ENCODE data around the gene KAZN. TPM values are rescaled to one million over a fixed set of nuclear protein-coding genes. Genes with fewer than 3 reads are reported as not detected.
"Not testable (repeated sequence)": the region's sequence is repeated elsewhere in the genome, so short reads cannot be mapped to it uniquely, and the experiment has no call there.

KAZN gene
- total and polyA plus RNA-seq, 8 donors: 11.1 to 37.5 (median 30.2) TPM

DNA sequence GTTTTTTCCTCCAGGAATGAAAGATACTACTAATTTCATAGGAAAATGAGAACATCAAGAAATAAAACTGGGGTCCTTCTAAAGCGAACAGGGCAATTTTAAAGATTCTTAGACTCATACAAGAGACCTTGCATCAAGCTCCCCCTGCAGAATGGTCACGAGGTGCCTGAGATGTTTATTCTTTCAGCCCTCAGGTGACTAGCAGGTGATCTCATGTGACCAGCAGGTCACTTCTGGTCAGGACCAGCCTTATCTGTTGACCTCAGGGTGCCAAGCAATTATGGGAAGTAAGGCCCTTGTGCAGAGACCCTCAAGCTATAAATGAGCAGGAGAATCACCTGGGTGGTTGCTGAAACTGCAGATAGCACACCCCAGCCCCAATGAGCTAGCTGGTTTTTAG is 534.5 kb downstream of the KAZN start:
- Histone ChIP-seq H3K27ac (no peak overlapping the region), H3K27me3 (peaks cover 0 to 7% of the 10 kb centered on the region in 2 donors), H3K36me3 (no peaks in the 10 kb centered on the region), H3K9me3 (peaks cover 0 to 3% of the 10 kb centered on the region in 2 donors), H3K4me1 (peaks cover 0 to 4% of the 10 kb centered on the region in 2 donors), H3K4me3 (no peak overlapping the region)
- intact Hi-C loops (cut with DNase I): no loop called here
- TF ChIP-seq, protein P1, sequence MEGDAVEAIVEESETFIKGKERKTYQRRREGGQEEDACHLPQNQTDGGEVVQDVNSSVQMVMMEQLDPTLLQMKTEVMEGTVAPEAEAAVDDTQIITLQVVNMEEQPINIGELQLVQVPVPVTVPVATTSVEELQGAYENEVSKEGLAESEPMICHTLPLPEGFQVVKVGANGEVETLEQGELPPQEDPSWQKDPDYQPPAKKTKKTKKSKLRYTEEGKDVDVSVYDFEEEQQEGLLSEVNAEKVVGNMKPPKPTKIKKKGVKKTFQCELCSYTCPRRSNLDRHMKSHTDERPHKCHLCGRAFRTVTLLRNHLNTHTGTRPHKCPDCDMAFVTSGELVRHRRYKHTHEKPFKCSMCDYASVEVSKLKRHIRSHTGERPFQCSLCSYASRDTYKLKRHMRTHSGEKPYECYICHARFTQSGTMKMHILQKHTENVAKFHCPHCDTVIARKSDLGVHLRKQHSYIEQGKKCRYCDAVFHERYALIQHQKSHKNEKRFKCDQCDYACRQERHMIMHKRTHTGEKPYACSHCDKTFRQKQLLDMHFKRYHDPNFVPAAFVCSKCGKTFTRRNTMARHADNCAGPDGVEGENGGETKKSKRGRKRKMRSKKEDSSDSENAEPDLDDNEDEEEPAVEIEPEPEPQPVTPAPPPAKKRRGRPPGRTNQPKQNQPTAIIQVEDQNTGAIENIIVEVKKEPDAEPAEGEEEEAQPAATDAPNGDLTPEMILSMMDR (IDR thresholded peaks at IDR 0.05): no peak
- DNase-seq (no peak), ATAC-seq (no peak)

DNA sequence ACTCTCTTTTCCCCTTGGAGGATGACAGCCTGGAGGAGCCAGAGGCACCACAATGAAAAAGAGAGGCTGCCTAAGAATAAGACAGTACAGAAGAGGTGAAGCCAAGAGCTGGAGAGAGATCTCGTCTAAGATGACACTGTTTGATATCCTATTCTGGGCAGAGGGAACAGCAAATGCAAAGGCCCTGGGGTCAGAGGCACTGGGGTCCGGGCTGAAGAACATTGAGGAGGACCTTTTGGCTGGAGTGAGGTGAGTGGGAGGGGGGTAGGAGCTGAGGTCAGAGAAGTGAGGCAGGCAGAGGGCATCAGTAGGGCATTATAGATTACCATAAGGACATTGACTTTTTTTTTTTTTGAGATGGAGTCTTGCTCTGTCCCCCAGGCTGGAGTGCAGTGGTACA is 535.8 kb downstream of the KAZN start:
- Histone ChIP-seq H3K4me1 (peaks cover 0 to 4% of the 10 kb centered on the region in 2 donors), H3K4me3 (no peak overlapping the region), H3K9me3 (peaks cover 0 to 3% of the 10 kb centered on the region in 2 donors), H3K27ac (no peak overlapping the region), H3K36me3 (no peaks in the 10 kb centered on the region), H3K27me3 (peaks cover 0 to 7% of the 10 kb centered on the region in 2 donors)
- no peak for DNase-seq
- TF ChIP-seq, protein P1 (IDR thresholded peaks at IDR 0.05): no peak
- intact Hi-C loops (cut with DNase I): no loop called here
- no peak for ATAC-seq

DNA sequence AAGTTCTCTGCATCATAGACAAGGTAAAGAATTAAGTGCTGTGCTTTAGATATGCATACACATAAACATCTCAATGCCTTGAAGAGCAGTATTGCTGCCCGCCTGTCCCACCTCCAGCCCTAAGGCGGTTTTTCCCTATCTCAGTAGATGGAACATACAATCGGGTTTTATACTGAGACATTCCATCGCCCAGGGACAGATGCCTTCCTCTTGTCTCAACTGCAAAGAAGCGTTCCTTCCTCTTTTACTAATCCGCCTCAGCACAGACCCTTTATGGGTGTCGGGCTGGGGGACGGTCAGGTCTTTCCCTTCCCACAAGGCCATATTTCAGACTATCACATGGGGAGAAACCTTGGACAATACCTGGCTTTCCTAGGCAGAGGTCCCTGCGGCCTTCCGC is 537.1 kb downstream of the KAZN start:
- H3K4me3 ChIP-seq; ATAC-seq; H3K27me3 ChIP-seq; H3K9me3 ChIP-seq; intact Hi-C loops (cut with DNase I); DNase-seq; H3K36me3 ChIP-seq; H3K4me1 ChIP-seq; H3K27ac ChIP-seq: not testable (repeated sequence)

DNA sequence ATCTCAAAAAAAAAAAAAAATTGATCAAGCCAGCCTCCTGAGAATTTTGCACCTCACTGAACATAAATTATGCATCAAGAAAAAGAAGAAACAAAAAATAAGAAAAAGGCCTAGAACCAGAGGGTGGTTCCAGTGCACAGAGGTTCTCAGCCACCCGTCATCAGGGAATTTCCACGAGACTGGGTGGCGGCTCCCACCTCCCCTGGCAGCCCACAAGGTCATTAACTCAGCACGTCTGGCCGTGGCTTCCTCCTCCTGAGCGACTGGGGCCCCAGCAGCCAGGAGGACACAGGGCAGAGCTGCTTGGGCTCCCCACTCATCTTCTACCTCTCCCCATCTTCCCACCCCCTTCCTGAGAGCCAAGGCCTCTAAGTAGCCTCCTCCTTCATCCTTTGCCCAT is 539.3 kb downstream of the KAZN start:
- Histone ChIP-seq H3K27ac (no peak overlapping the region), H3K4me3 (no peak overlapping the region), H3K36me3 (no peaks in the 10 kb centered on the region), H3K9me3 (no peaks in the 10 kb centered on the region), H3K27me3 (peaks cover 0 to 7% of the 10 kb centered on the region in 2 donors), H3K4me1 (peaks cover 0 to 8% of the 10 kb centered on the region in 2 donors)
- ATAC-seq (peak; percentile 18), DNase-seq (peak in 1 of 4 donors; percentile 53)
- TF ChIP-seq, protein P1 (IDR thresholded peaks at IDR 0.05): no peak
- intact Hi-C loops (cut with DNase I): no loop called here

DNA sequence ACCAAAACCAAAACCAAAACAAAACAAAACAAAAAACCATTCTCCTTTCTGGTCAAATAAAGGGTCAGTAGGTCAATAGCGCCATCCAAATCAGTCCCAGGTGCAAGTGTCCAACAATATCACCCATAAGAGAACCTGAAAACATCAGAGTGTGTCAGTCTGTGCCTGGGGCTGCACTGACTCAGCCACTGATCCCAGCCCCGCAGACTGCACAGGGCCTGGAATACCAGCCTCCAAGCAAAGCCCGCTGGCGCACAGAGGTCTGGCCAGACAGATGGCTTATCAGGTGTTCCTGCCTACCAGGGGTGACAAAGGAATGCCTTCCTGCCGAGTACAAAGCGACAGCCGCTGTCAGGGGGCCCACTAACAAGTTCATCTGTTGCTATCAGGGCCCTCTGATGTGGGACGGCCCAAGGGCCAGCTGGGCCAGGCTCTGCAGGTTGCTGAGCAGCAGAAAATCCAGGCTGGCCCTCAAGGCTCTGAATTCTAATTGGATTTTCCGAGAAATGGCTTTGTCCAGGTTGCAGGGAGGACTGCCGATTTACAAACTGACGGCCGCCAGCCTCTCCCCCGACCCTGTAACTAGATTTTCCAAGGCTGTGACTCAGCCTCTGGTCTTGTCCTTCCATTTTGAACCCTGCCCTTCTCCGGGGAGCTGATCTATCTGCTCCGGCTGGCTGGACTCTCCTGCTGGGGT is 541.3 kb downstream of the KAZN start:
- Histone ChIP-seq H3K9me3 (no peaks in the 10 kb centered on the region), H3K27ac (no peak overlapping the region), H3K27me3 (no peaks in the 10 kb centered on the region), H3K36me3 (no peaks in the 10 kb centered on the region), H3K4me3 (no peak overlapping the region), H3K4me1 (peaks cover 0 to 8% of the 10 kb centered on the region in 2 donors)
- DNase-seq (peak in 1 of 4 donors; percentile 51), ATAC-seq (no peak)
- intact Hi-C loops (cut with DNase I): no loop called here
- TF ChIP-seq, protein P1 (IDR thresholded peaks at IDR 0.05): no peak

All from left lung (tissue), 10 donors.